Loucy (cell line): ENCODE data around the gene IRX3.
A peak's percentile ranks its signal among the peaks of the same experiment; 100 is the strongest.

Experiments used
- H2AFZ ChIP-seq: fragments of 200-600 bp; sonication (generic); 2 replicates; pipeline ENCODE4 v1.6.0; 2016; ENCODE audit warnings: antibody characterized with exemption, mild to moderate bottlenecking, low read length, moderate library complexity
- H3F3A ChIP-seq: fragments of 200-600 bp; 2 replicates; pipeline ENCODE4 v1.6.0; 2016; ENCODE audit warnings: antibody characterized with exemption, low read depth, mild to moderate bottlenecking
- H3K27me3 ChIP-seq: fragments of 200-600 bp; sonication (generic); 2 replicates; pipeline ENCODE4 v1.6.1; 2014; ENCODE audit warnings: low read length, mild to moderate bottlenecking; ENCODE audit not compliant: insufficient read depth, poor library complexity, severe bottlenecking
- H3K36me3 ChIP-seq: fragments of 200-600 bp; sonication (generic); 2 replicates; pipeline ENCODE4 v1.6.1; 2016; ENCODE audit warnings: low read length; ENCODE audit not compliant: insufficient read depth
- H3K4me1 ChIP-seq: fragments of 200-600 bp; sonication (generic); 2 replicates; pipeline ENCODE4 v1.5.1; 2014; ENCODE audit warnings: low read length, mild to moderate bottlenecking; ENCODE audit not compliant: insufficient read depth, poor library complexity, severe bottlenecking
- H3K4me2 ChIP-seq: fragments of 200-600 bp; sonication (generic); 2 replicates; pipeline ENCODE4 v1.6.0; 2014; ENCODE audit warnings: antibody characterized with exemption, low read length, low read depth, mild to moderate bottlenecking; ENCODE audit not compliant: poor library complexity, severe bottlenecking
- H3K4me3 ChIP-seq: fragments of 200-600 bp; sonication (generic); 2 replicates; pipeline ENCODE4 v1.5.1; 2014; ENCODE audit warnings: low read length, mild to moderate bottlenecking, mixed read lengths; ENCODE audit not compliant: poor library complexity, severe bottlenecking
- H3K79me2 ChIP-seq: fragments of 200-600 bp; sonication (generic); 2 replicates; pipeline ENCODE4 v1.6.1; 2014; ENCODE audit warnings: low read length; ENCODE audit not compliant: insufficient read depth
- H3K9ac ChIP-seq: fragments of 200-600 bp; sonication (generic); 2 replicates; pipeline ENCODE4 v1.6.0; 2014; ENCODE audit warnings: mild to moderate bottlenecking, low read depth, low read length, moderate library complexity; ENCODE audit not compliant: poor library complexity, severe bottlenecking
- H3K9me2 ChIP-seq: fragments of 200-600 bp; sonication (generic); replicated peaks from 2 replicates; pipeline ENCODE4 v1.6.1; 2016; ENCODE audit warnings: low read depth, low read length, mixed read lengths
- H3K9me3 ChIP-seq: fragments of 200-600 bp; sonication (generic); 2 replicates; pipeline ENCODE4 v1.6.1; 2014; ENCODE audit warnings: mild to moderate bottlenecking, antibody characterized with exemption, low read length, low read depth; ENCODE audit not compliant: insufficient read depth
- H4K20me1 ChIP-seq: fragments of 200-600 bp; sonication (generic); 2 replicates; pipeline ENCODE4 v1.6.0; 2014; ENCODE audit warnings: antibody characterized with exemption, low read length, mild to moderate bottlenecking; ENCODE audit not compliant: insufficient read depth, poor library complexity, severe bottlenecking
- CTCF ChIP-seq: fragments of 200-600 bp; sonication (generic); conservative IDR thresholded peaks from 2 replicates; pipeline ENCODE4 v1.5.1; 2014; ENCODE audit warnings: mild to moderate bottlenecking, antibody characterized with exemption, low read length
- EZH2phosphoT487 ChIP-seq: fragments of 200-600 bp; IDR thresholded peaks from 2 replicates; pipeline ENCODE4 v1.6.1; 2018; ENCODE audit warnings: antibody characterized with exemption, mild to moderate bottlenecking, moderate library complexity, borderline replicate concordance

The IRX3 gene

GRCh38 chr16:54283725-54284318, 2.8 kb downstream of the IRX3 start:
- H3K4me3 ChIP-seq, result peak overlapping the region; percentile 85
- peaks cover 44% of the 10 kb centered on the region for H3K4me1 ChIP-seq
- peaks cover 20% of the 10 kb centered on the region for H4K20me1 ChIP-seq
- H3K9ac ChIP-seq, result peak overlapping the region; percentile 81
- H2AFZ ChIP-seq, result peak overlapping the region; percentile 76; the same call in 1 of the 2 replicates
- H3F3A ChIP-seq, result no peaks in the 10 kb centered on the region
- peaks cover 33% of the 10 kb centered on the region for H3K27me3 ChIP-seq
- H3K79me2 ChIP-seq, result peaks cover 72% of the 10 kb centered on the region
- H3K9me3 ChIP-seq, result no peaks in the 10 kb centered on the region
- H3K4me2 ChIP-seq, result peak overlapping the region; percentile 73
- peaks cover 7% of the 10 kb centered on the region; the same call in 1 of the 2 replicates for H3K36me3 ChIP-seq
- no peak for TF ChIP-seq CTCF
- TF ChIP-seq EZH2phosphoT487, result no peak
- H3K9me2 ChIP-seq, result no peaks in the 10 kb centered on the region

GRCh38 chr16:54282928-54283724, 3.5 kb downstream of the IRX3 start:
- peak overlapping the region; percentile 73 for H3K4me2 ChIP-seq

More at GRCh38 chr16:54282928-54283724, 3.5 kb downstream of the IRX3 start:
- Histone ChIP-seq H3K9me2 (no peaks in the 10 kb centered on the region), H3F3A (no peaks in the 10 kb centered on the region), H3K4me1 (peaks cover 51% of the 10 kb centered on the region), H3K79me2 (peaks cover 68% of the 10 kb centered on the region), H3K36me3 (peaks cover 7% of the 10 kb centered on the region; the same call in 1 of the 2 replicates), H2AFZ (no peak overlapping the region), H4K20me1 (peaks cover 20% of the 10 kb centered on the region), H3K4me3 (peak overlapping the region; percentile 85), H3K27me3 (peaks cover 33% of the 10 kb centered on the region), H3K9me3 (no peaks in the 10 kb centered on the region), H3K9ac (peak overlapping the region; percentile 81)
- TF ChIP-seq EZH2phosphoT487 (no peak), CTCF (no peak)
